ENCODE results near the gene DERL2. TPM values are rescaled to one million over a fixed set of nuclear protein-coding genes. Genes with fewer than 3 reads are reported as not detected.
A peak's percentile ranks its signal among the peaks of the same experiment; 100 is the strongest.

DERL2 gene
- total RNA-seq, 2 experiments from 2014 or later = 25.8 to 56.3 TPM

DNA sequence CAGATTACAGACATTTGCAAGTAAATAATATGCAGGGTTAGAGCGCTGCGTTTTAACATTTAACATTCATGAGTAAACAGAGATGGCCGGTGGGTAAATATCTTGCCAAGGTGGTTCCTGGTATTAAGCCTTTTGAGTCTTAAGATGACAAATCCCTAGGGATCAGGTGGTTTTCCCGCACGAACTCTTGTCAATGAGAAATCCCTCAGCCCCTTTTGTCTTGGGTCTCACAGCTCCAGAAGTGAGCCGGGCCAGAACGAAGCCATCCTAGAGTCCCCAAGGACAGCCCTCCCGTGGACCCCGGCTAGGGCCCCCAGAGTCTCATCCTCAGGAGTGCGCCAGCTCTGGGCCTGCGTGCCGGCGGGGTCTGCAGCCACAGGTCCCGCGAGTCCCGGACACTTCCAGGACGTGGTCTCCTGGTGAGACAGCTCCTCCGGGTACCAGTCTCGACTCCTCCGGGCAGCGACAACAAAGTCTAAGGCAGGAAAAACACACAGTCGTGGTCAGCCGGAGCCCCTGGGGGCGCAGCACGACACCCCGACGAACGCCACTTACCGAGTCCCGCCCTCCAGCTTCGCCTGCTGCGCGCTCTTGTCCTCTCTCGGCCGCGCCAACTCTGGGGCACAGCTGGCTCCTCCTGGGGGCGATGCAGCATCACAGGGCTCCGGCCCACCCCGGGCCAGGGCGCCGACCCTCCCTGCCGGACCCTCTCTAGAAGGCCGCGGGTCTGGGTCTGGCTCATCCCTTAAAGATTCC, 13.7 kb upstream of the DERL2 start:
- no peaks in the 10 kb centered on the region for H3K36me3 ChIP-seq (ENCODE audit: insufficient read depth, low read length)
- H3K4me1 ChIP-seq (ENCODE audit: insufficient read depth, low read length, poor library complexity, severe bottlenecking) = peaks cover 11% of the 10 kb centered on the region
- H3K4me2 ChIP-seq (ENCODE audit: low read length) = 0 out of 2 replicates have a peak overlapping the region, but pooled peaks have one; percentile 63
- H3K4me3 ChIP-seq (ENCODE audit: low read depth, low read length, poor library complexity, severe bottlenecking) = no peak overlapping the region
- BruUV-seq (replicated peaks) = no TSS peak
- TF ChIP-seq CTCF (conservative IDR thresholded peaks at IDR 0.05; ENCODE audit: low read length) (no peak), EZH2phosphoT487 (IDR thresholded peaks at IDR 0.05; ENCODE audit: borderline replicate concordance, low read depth, low read length) (no peak)
- H2AFZ ChIP-seq (ENCODE audit: low read length) = no peak overlapping the region; the same call in 1 of the 2 replicates
- no peaks in the 10 kb centered on the region for H3K79me2 ChIP-seq (ENCODE audit: insufficient read depth, low read depth, low read length)
- POLR2A ChIA-PET = interaction anchor here (0.6 kb wide), 1 partner anchor 984 kb away, joined by 5 read pairs; no protein-coding TSS in a partner anchor
- no peaks in the 10 kb centered on the region for H3K9me3 ChIP-seq (ENCODE audit: low read length)
- H3K9me2 ChIP-seq (ENCODE audit: insufficient read depth, low read length) = no peaks in the 10 kb centered on the region
- H3K27ac ChIP-seq (ENCODE audit: low read depth, low read length, poor library complexity, severe bottlenecking) = no peak overlapping the region
- CTCF ChIA-PET (ENCODE audit: unreplicated experiment) = no interaction called here
- DNase-seq (ENCODE audit: low spot score) = no peak
- H4K20me1 ChIP-seq (ENCODE audit: insufficient read depth, low read length) = no peaks in the 10 kb centered on the region
- intact Hi-C loops (cut with micrococcal nuclease; ENCODE audit: unreplicated experiment) = no loop called here

GRCh38 chr17:5492970-5493369, 7.0 kb upstream of the DERL2 start:
- intact Hi-C loops (cut with micrococcal nuclease; ENCODE audit: unreplicated experiment) = no loop called here
- Histone ChIP-seq H2AFZ (ENCODE audit: low read length) (no peak overlapping the region), H3K9me3 (ENCODE audit: low read length) (0 out of 2 replicates have a peak, but pooled peaks cover 6% of the 10 kb centered on the region), H3K9me2 (ENCODE audit: insufficient read depth, low read length) (no peaks in the 10 kb centered on the region), H3K4me1 (ENCODE audit: insufficient read depth, low read length, poor library complexity, severe bottlenecking) (peaks cover 5% of the 10 kb centered on the region), H3K79me2 (ENCODE audit: insufficient read depth, low read depth, low read length) (peaks cover 25% of the 10 kb centered on the region), H3K27ac (ENCODE audit: low read depth, low read length, poor library complexity, severe bottlenecking) (no peak overlapping the region), H3K36me3 (ENCODE audit: insufficient read depth, low read length) (peaks cover 42% of the 10 kb centered on the region), H3K4me3 (ENCODE audit: low read depth, low read length, poor library complexity, severe bottlenecking) (no peak overlapping the region), H4K20me1 (ENCODE audit: insufficient read depth, low read length) (peaks cover 2% of the 10 kb centered on the region), H3K4me2 (ENCODE audit: low read length) (no peak overlapping the region)
- ChIA-PET POLR2A (no interaction called here), CTCF (ENCODE audit: unreplicated experiment) (no interaction called here)
- DNase-seq (ENCODE audit: low spot score) = no peak
- TF ChIP-seq CTCF (conservative IDR thresholded peaks at IDR 0.05; ENCODE audit: low read length) (no peak), EZH2phosphoT487 (IDR thresholded peaks at IDR 0.05; ENCODE audit: borderline replicate concordance, low read depth, low read length) (no peak)
- BruUV-seq (replicated peaks) = no TSS peak

DNA sequence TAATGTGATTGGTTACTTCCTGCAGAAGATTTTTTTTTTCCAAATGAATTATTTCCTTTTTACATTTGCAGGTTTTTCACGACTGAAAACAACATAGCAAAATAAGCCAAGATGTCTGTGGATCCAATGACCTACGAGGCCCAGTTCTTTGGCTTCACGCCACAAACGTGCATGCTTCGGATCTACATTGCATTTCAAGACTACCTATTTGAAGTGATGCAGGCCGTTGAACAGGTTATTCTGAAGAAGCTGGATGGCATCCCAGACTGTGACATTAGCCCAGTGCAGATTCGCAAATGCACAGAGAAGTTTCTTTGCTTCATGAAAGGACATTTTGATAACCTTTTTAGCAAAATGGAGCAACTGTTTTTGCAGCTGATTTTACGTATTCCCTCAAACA, 2.8 kb upstream of the DERL2 start:
- ChIA-PET CTCF (ENCODE audit: unreplicated experiment) (no interaction called here), POLR2A (no interaction called here)
- BruUV-seq (replicated peaks) = no TSS peak

More for the DNA sequence above, 2.8 kb upstream of the DERL2 start:
- H3K4me1 ChIP-seq (ENCODE audit: insufficient read depth, low read length, poor library complexity, severe bottlenecking) = peaks cover 24% of the 10 kb centered on the region
- DNase-seq (ENCODE audit: low spot score) = no peak
- intact Hi-C loops (cut with micrococcal nuclease; ENCODE audit: unreplicated experiment) = loop anchor here (5.0 kb wide), 1 partner anchor 94 kb away; the partner anchor contains the start of gene NLRP1
- H4K20me1 ChIP-seq (ENCODE audit: insufficient read depth, low read length) = peaks cover 14% of the 10 kb centered on the region
- no peaks in the 10 kb centered on the region for H3K9me2 ChIP-seq (ENCODE audit: insufficient read depth, low read length)
- no peak overlapping the region for H3K4me3 ChIP-seq (ENCODE audit: low read depth, low read length, poor library complexity, severe bottlenecking)
- no peak for TF ChIP-seq EZH2phosphoT487 (IDR thresholded peaks at IDR 0.05; ENCODE audit: borderline replicate concordance, low read depth, low read length)
- TF ChIP-seq CTCF (conservative IDR thresholded peaks at IDR 0.05; ENCODE audit: low read length) = no peak
- H3K9me3 ChIP-seq (ENCODE audit: low read length) = 0 out of 2 replicates have a peak, but pooled peaks cover 6% of the 10 kb centered on the region
- H3K27ac ChIP-seq (ENCODE audit: low read depth, low read length, poor library complexity, severe bottlenecking) = no peak overlapping the region
- peaks cover 55% of the 10 kb centered on the region for H3K79me2 ChIP-seq (ENCODE audit: insufficient read depth, low read depth, low read length)
- H3K36me3 ChIP-seq (ENCODE audit: insufficient read depth, low read length) = peaks cover 58% of the 10 kb centered on the region
- H2AFZ ChIP-seq (ENCODE audit: low read length) = no peak overlapping the region
- no peak overlapping the region for H3K4me2 ChIP-seq (ENCODE audit: low read length)

Data from OCI-LY7 (cell line).